Activated naive CD4-positive, alpha-beta T cell treated with Interleukin-2 at 50 U/mL for 16 hours (primary cell): ENCODE measurements around the gene GMEB1.

Source experiments
- DNase-seq: peaks from one replicate; pipeline ENCODE4 v3.0.0-alpha.2; 2020

Gene GMEB1

DNA sequence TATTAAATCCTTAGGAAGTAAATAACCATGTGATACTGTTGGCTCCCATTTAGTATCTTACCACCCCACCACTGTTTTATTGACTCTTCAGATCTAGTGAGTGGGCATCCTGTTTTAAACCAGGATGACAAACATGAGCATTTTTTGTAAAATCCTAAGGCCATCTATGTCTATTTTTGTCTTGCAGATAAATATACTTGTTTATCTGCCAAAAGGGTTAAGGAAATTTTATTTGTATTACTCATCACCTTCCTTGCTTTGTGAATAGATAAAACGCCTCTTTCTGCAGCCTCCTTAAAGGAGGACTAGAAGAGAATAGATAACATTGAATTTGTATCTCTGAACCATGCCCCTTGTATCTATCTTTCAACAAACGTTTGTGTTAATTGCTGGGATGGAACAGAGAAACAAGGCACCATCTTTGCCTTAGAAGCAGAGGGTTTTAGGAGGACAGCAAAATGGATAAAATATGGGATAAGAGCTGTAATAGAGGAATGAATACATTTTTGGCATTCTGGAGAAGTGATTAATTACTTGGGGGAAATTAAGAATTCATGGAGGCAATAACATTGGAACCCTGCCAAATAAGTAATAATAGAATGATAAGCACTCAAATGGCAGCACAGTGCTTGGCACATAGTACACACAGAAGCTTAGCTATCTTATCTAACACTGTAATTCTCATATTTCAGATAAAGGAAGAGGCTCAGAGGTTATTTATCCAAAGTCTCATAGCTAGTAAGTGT, 82.9 kb downstream of the GMEB1 start:
- no peak for DNase-seq

DNA sequence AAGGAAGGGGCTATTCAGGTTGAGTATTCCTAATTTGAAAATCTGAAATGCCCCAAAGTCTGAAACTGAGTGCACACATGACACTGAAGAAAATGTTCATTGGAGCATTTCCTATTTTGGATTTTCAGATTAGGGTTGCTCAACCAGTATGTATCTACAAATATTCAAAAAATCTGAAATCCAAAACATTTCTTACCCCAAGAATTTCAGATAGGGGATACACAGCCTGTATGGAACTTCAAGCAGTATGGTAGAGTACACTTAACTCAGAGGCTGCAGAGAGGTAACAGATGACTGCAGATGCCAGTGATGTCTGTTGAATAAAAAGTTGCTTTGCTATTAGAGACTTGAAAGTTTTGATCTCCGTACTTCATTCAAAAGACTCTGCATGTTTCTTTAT, 87.1 kb downstream of the GMEB1 start:
- no peak for DNase-seq

DNA sequence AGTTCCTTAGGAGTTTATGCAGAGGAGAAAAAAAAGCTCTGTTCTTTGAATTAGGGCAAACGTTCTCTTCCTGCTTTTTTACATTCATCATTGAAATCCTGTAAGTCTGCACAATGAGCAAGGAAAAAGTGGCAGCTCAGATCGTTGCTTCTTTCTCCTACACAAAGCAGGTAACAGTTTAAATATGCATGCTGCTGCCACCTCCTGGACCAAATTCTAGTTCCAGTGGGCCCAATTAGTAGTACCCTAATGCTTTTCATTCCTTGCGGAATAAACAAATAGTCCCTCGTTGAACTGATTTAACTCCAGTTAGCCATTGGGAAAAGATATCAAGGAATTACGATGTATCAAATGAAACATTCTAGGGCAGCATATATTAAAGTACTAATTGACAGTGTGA, 88.3 kb downstream of the GMEB1 start:
- no peak for DNase-seq

DNA sequence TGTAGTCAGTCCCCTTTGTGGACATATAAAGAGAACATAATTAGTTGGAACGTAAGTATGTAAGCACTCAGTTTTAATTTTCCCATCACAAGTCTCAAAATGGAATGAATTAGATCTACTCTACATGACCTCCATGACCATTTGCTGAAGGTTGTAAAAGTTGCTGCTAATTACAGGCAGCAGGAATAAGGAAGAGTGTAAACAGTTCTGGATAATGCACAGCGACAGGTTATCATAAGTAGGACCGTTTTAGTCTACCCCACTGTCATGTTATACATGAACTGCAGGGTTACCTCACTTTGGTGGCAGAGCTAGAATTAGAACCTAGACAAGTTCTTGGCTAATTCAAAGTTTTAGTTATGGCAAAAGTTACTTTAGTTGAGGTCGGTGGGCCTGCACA, 89.8 kb downstream of the GMEB1 start:
- no peak for DNase-seq

DNA sequence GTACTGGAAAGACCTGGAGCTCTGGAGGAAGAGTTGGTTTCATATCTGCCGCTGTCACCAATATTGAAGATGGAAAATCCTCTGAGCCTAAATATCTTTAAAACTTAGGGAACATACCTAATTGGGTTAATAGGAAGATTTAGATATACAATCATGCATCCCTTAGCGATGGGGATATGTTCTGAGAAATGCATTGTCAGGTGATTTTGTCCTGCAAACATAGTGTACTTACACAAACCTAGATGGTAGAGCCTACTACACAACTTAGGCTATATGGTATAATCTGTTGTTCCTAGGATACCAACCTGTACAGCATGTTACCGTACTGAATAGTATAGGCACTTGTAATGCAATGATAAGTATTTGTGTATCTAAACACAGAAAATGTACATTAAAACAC, 90.7 kb downstream of the GMEB1 start:
- DNase-seq = no peak

DNA sequence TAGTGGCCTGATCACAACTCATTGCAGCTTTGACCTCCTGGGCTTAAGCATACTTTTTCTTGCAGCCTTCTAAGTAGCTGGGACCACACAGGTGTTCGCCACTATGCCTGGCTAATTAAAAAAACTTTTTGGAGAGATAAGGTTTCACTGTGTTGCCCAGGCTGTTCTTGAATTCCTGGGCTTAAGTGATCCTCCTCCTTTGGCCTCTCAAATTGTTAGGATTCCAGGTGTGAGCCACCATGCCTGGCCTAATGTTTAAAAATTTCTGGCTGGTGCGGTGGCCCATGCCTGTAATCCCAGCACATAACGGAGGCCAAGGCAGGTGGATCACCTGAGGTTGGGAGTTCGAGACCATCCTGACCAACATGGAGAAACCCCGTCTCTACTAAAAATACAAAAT, 92.6 kb downstream of the GMEB1 start:
- DNase-seq = no peak

DNA sequence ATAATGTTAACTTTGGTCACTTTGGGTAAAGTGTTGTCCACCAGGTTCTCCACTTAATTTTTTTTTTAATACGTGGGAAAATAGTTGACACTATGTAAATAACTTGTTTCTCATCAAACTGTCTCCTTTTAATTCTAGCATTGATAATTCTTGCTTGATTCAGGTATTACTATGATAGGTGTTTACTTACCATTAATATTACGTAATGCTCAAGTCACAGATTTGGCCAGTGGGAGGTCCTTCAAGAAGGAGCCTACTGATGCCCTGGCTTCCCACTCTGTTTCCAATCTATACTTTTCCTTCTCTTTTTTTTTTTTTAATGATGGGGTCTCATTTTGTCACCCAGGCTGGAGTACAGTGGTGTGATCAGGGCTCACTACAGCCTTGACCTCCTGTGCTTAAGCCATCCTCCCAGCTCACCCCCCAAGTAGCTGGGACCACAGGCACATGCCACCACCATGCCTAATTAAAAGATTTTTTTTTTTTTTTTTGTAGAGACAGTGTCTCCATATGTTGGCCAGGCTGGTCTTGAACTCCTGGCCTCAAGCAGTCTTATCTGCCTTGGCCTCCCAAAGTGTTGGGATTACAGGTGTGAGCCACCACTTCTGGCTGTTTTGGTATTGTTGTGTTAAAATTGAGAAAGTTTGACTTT, 98.1 kb downstream of the GMEB1 start:
- DNase-seq = no peak
